ENCODE measurements around the gene PTPN22. TPM values are rescaled to one million over a fixed set of nuclear protein-coding genes. Genes with fewer than 3 reads are reported as not detected.

Gene PTPN22
- total RNA-seq = 14.1 TPM
- long read RNA-seq, partial matches to known transcripts = 3 of 13 reads
- long read RNA-seq, other reads (novel, unspliced or antisense) = 5 of 13 reads

GRCh38 chr1:113871597-113872113 lies at the start of gene PTPN22:
TSS of gene PTPN22 (minus strand) at chr1:113871712.
- H3K27me3 ChIP-seq (ENCODE audit: low read depth) = no peaks in the 10 kb centered on the region
- DNase-seq (peak; percentile 73), ATAC-seq (peak; percentile 91 to 96)
- H3K36me3 ChIP-seq = no peaks in the 10 kb centered on the region
- peak within 1 kb of the TSS; percentile 37 for H3K4me3 ChIP-seq
- no peak for TF ChIP-seq CTCF (IDR thresholded peaks at IDR 0.05)
- peaks cover 15% of the 10 kb centered on the region for H3K4me1 ChIP-seq
- H3K9me3 ChIP-seq = no peaks in the 10 kb centered on the region
- intact Hi-C loops (cut with DNase I) = no loop called here
- peak within 1 kb of the TSS; percentile 74 for H3K27ac ChIP-seq

- intact Hi-C loops (cut with DNase I) = no loop called here
- no peak for TF ChIP-seq CTCF (IDR thresholded peaks at IDR 0.05)
- ATAC-seq = no peak
- Histone ChIP-seq H3K9me3 (no peaks in the 10 kb centered on the region), H3K36me3 (no peaks in the 10 kb centered on the region), H3K27ac (no peak overlapping the region), H3K4me3 (no peak overlapping the region), H3K27me3 (ENCODE audit: low read depth) (no peaks in the 10 kb centered on the region), H3K4me1 (no peaks in the 10 kb centered on the region)
- no peak for DNase-seq
Measured at GRCh38 chr1:113918243-113918642, 46.7 kb upstream of the PTPN22 start.

GRCh38 chr1:113917400-113918082 lies 46.0 kb upstream of the PTPN22 start:
- Histone ChIP-seq H3K27ac (no peak overlapping the region), H3K36me3 (no peaks in the 10 kb centered on the region), H3K9me3 (no peaks in the 10 kb centered on the region), H3K27me3 (ENCODE audit: low read depth) (no peaks in the 10 kb centered on the region), H3K4me1 (peaks cover 6% of the 10 kb centered on the region), H3K4me3 (no peak overlapping the region)
- intact Hi-C loops (cut with DNase I) = no loop called here
- no peak for TF ChIP-seq CTCF (IDR thresholded peaks at IDR 0.05)
- no peak for DNase-seq
- ATAC-seq = no peak

- no peaks in the 10 kb centered on the region for H3K36me3 ChIP-seq
- TF ChIP-seq CTCF (IDR thresholded peaks at IDR 0.05) = no peak
- DNase-seq (no peak), ATAC-seq (no peak)
- no peak overlapping the region for H3K4me3 ChIP-seq
- no peaks in the 10 kb centered on the region for H3K27me3 ChIP-seq (ENCODE audit: low read depth)
- intact Hi-C loops (cut with DNase I) = no loop called here
- H3K4me1 ChIP-seq = peaks cover 7% of the 10 kb centered on the region
- H3K27ac ChIP-seq = no peak overlapping the region
- H3K9me3 ChIP-seq = no peaks in the 10 kb centered on the region
Measured at GRCh38 chr1:113916974-113917373, 45.5 kb upstream of the PTPN22 start.

- Histone ChIP-seq H3K4me3 (no peak overlapping the region), H3K36me3 (peaks cover 21% of the 10 kb centered on the region), H3K9me3 (no peaks in the 10 kb centered on the region), H3K27me3 (ENCODE audit: low read depth) (no peaks in the 10 kb centered on the region), H3K27ac (no peak overlapping the region), H3K4me1 (peaks cover 7% of the 10 kb centered on the region)
- no peak for ATAC-seq
- intact Hi-C loops (cut with DNase I) = no loop called here
- TF ChIP-seq CTCF (IDR thresholded peaks at IDR 0.05) = no peak
- no peak for DNase-seq
Measured at GRCh38 chr1:113913887-113914664, 42.6 kb upstream of the PTPN22 start.

All from lower lobe of right lung (tissue), 2 donors.